CD4-positive, alpha-beta T cell treated with Interferon alpha-2 for 1 hour (primary cell): ENCODE data around the gene RBBP8NL.
A peak's percentile ranks its signal among the peaks of the same experiment; 100 is the strongest.

ENCODE experiments used
- DNase-seq, 2 donors: peaks; one replicate each; pipeline ENCODE4 v3.0.0-alpha.2; 2020 to 2022

Gene RBBP8NL

GRCh38 chr20:62405981-62406513 is 21.3 kb downstream of the RBBP8NL start:
- DNase-seq, result no peak

DNA sequence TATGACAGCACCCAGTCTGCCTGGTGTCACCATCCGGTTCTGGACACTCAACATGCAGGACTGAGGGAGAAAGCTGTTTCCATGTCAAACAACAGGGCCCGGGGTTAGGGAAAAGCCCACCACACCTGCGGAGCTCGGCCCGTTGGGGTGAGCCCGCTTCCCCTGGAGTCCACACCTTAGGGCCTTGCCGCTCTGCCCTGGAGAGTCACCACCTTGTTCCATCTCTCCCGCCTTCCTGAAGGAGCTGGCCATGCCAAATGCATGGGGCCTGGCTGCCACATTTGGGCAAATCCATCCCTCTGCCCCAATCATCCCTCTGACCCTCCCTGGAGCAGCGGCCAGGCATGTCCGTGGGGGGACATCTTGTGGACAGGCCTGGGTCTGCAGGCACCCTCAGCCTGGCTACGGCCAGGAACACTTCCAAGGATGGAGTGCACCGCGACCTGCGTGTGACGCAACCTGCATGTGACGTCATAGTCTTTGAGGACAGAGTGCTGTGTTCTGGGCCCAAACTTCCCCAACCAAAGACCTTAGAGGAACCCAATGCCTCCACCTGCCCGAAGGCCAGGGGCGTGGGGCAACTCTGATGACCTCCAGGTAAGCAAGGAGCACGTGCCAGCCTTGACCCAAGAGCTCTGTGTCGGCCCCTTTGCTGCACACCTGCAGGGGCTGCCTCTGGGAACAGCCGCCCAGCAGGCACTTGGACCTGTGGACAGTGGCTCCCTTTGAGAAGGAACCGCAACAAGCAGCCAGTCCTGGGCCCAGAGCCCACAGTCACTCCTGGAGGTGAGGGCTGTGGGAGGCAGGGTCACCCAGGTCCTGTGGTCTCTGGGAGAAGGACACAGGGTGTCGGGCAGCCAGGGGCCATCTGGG is 22.0 kb downstream of the RBBP8NL start:
- DNase-seq, result peak in 1 of 2 donors; percentile 12

DNA sequence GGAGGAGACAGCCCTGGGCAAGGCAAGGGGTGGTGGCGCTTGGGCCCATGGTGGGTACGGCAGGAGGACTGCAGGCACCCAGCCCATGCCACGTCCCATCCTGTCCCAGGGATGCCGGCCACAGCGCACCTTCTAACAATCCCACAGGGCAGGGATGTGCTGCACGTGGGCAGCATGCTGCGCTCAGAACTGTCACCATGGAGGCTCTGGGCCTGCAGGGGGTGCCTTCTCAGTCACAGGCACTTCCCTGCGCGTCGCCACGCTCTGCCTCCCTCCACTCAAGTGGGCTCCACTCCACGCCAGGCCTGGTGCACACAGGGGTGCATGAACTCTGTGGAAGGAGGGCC is 22.6 kb downstream of the RBBP8NL start:
- DNase-seq, result no peak

GRCh38 chr20:62404112-62404665 is 23.1 kb downstream of the RBBP8NL start:
- DNase-seq, result no peak

GRCh38 chr20:62403331-62403730 is 24.0 kb downstream of the RBBP8NL start:
- DNase-seq, result no peak

DNA sequence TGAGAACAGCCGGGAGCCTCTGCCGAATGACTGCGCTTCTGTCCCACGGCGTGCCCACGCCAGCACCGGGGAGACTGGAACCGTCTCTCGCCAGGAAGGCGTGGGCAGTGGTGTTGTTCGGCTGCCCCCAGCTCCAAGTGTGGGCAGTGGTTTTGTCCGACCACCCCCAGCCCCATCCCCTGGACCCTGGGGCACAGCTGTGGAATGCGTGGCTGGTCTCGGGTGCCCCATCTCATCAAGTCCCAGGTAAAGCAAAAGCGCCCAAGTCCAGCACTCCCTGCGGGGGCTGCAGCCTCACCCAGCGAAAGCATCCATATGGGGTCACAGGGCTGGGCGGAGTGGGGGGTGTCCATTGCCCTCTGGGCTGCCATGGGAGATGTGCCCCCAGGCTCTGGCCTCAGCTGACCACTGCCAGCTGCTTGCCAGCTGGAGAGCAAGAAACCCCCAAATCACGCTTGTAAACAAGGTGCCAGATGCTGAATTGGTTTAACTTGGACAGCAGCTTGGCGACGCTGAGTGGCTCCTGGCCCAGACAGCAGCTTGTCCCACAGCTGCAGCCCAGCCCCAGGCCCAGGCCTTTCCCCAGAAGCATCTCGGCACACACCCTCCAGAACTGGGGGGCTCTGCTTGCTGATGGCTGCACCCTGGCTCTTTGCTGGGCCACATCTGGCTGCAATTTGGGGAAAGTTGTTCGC is 24.7 kb downstream of the RBBP8NL start:
- DNase-seq, result no peak

DNA sequence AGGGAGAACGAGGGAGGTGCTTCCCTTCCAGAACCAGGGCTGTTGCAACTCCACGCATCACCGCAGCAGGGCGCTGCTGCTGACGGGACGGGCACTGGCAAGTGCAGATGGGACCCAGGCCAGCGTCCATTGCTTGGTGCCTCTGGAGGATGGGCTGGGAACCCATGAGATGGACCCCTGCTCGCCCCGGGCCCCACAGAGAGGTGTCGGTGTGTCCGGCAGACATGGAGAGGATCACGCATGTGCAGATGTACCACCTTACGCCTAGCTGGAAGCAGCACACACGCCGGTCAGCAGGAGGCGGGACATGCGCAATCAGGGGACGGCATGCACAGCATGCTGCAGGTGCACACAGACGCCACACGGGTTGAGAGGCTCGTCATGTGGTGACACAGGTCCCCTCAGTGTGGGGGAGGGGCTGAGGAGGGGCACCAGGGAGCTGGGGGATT is 26.0 kb downstream of the RBBP8NL start:
- no peak for DNase-seq

DNA sequence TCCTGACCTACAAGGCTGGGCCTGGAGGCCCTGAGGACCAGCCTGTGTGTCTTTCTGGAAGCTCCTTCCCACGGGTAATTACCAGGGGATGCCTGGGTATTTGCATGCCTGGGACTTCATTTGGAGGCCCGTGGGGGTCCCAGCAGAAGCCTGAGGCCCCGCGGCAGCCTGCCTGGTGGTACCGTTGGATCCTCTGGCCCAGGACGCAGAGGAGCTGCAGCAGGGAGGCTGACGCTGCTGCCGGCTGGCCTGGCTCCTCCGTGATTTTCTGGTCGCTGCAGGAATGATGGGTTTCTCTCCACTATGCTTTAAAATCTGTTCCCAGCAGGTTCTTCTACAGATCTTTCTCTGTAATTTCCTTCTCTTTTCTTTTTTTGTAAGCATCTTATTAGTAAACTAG is 26.8 kb downstream of the RBBP8NL start:
- no peak for DNase-seq

GRCh38 chr20:62400021-62400420 is 27.3 kb downstream of the RBBP8NL start:
- DNase-seq, result no peak

DNA sequence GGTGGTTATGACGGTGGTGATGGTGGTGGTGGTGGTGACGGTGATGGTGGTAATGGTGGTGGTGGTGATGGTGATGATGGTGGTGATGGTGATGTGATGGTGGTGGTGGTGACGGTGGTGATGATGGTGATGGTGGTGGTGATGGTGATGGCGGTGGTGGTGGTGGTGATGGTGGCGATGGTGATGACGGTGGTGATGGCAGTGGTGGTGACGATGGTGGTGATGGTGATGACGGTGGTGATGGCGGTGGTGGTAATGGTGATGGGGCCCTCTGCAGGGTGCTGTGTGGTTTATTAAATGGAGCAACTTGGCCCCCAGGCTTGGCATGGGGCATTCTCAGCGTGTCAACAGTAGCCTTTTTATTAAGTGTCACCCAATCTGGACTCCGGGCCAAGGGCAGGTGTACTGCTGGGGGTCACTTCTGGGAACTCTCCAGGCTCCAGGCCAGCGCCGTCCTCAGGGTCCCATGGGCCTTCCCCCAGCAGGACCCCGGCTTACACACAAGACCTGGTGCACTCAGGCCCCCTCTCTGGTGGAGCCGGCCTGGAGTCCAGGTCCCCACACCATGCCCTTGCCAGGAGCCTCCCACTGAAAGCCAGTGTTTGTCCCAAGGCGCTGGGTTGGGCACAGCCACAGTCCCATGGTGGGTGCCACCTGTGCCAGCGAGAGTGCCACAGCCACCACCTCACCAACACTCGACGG is 29.1 kb downstream of the RBBP8NL start:
- DNase-seq, result no peak

GRCh38 chr20:62396367-62397239 is 30.7 kb downstream of the RBBP8NL start:
- no peak for DNase-seq

- DNase-seq, result no peak
Observed at GRCh38 chr20:62395311-62396242, 31.8 kb downstream of the RBBP8NL start.

DNA sequence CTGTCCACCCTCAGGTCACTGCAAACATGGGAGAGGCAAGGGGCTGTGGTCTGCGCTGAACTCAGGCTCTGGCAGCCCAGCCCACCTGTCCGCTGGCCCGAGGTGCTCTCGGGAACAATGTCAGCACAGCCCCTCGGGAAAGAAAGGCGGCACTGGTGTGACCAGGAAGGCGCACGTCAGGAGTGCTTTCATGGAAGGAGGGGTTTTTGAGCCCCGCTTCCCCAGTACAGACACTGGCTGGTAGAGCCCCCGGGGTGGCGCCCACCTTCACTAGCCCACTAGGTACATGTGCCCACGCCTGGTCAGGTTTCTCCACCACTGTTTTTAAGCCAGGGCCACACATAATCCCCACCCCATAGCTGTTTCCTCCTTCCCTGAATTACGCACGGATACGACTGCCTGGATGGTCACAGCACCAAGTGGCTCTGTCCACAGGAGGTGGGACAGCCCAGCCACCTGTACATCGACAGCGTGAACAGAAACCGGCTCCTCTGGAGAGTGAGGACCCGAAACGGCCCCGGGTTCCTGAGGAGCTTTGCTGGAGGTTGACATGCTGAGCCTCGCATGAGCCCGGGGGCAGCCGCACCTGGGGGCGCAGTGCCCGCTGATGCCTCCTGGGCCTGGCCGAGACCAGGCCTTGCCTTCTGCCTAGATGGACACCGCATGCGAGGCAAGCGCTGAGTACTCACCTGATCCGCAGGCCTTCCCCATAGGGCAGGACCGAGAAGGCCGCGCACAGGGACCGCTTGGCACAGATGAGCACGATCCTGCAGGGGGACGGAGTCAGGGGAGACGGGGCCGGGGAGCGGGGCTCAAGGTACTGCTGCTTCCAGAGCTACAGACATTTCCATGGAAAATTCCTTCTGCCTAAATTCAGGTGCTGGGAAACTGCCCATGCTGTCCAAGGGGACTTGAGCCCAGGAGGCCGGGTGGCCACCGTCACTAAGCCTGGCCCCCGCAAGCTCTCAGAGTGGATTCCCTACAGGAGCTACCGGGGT is 32.8 kb downstream of the RBBP8NL start:
- no peak for DNase-seq

- no peak for DNase-seq
Observed at GRCh38 chr20:62393830-62394229, 33.5 kb downstream of the RBBP8NL start.

DNA sequence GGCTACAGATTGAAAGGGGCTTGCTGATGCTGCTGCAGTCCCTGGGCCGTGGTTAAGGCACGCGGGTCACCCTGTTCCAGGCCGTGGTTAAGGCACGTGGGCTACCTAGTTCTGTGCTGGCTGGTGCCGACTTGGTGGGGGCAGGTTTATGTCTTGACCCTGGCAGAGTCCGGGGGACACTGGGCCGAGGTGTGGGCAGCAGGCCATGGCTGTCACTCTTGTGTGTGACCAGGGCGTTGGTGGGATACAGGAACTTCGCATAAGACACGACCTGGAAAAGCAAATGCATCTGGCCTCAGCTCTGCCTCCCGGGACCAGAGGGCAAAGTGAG is 34.0 kb downstream of the RBBP8NL start:
- DNase-seq, result no peak

DNA sequence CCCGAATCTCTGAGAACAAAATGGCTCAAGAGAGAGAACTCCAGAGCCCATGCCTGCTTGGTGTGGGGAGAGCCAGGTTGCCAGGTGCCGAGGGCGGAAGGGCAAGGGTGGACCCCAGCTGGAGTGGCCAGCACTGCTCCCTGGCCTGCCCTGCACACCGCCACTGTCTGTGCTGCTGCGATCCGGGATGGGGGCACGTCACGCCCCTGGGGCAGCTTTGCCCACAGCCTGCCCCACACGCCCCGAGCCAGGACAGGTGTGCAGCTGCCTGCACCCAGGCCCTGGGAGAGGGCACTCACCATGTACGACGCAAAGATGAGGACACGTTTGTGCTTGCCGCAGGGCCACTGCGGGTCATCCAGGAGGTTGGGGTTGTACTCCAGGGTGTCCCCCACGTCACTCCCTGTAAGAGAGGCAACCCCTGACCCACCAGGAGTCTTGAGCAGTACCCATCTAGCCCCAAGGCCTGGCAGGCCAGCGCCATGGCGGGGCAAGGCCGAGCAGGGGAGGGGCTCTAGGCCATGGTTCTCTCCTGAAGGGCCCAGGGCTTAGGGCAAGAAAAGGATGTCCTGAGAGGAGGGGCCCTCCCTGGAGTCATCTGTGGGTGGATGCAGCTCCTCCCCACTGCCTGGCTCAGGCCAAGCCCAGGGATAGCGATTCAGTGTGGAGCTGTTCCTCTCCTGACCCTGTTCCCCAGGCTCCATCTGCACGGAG is 34.6 kb downstream of the RBBP8NL start:
- DNase-seq, result no peak

DNA sequence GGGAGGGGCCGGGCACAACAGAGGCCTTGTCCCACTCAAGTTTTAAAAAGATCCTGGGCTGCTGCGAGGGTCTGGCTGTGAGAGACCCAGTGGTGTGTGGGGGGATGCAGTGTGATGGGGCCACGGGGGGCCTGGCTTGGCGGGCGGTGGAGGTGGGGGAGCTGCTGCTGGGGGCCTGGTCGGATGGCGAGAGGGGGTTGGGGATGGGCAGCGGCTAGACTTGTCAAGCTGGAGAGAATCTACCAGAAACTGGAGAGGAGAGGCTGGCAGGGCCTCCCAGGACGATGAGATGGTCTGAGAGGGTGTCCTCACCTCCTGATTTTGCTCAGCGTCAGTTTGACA is 35.3 kb downstream of the RBBP8NL start:
- no peak for DNase-seq

DNA sequence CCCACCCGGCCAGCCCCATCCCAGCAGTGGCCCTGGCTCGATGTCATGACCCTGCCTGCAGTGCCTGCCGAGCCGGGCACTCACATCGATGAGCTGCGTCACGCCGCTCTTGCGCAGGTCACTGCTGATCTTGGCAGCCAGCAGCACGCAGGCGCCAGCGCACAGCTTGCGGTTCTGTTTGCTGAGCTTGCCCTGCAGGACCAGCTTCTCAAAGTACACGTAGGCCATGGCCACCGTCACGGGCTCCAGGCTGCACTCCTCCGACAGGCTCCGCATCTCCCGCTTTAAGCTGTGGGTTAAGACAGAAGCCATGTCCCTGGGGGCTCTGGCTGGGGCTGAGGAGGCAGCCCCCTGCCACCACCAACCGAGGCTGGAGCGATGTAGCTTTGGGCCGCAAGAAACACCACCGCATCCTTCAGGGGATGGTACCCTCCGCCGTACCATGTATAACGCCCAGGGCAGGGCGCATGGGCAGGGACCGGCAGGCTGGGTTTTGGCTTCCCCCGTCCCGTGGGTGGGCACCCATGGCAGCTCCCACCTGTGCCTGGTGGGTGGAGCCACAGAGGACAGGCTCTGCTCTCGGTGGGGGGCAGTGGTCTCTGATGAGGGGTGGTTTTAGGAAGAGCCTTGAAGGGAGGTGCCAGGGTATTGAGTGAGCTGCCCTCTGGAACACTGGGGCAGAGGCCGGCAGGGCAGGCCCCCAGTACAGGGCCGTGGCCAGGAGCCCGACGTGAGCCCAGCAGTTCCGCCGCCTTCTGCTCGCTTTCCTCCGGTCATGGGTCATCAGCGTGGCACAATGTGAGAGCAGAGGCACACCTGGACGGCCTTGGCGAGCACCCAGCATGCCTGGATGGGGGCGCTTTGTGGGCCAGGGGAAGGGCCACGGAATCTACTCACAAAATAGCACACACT is 35.9 kb downstream of the RBBP8NL start:
- DNase-seq, result no peak
